Lower leg skin (tissue), 4 donors: ENCODE results near the gene ECE1. TPM values are rescaled to one million over a fixed set of nuclear protein-coding genes. Genes with fewer than 3 reads are reported as not detected.

ENCODE experiments used
- DNase-seq, 2 donors: peaks; one replicate each; pipeline ENCODE4 v3.0.0-alpha.2; 2019; ENCODE audit warnings: low spot score in 2 of 2
- H3K4me3 ChIP-seq: fragments of 200-600 bp; sonication (generic); 2 replicates; pipeline ENCODE4 v1.5.1; 2017; ENCODE audit warnings: mild to moderate bottlenecking, low read depth; ENCODE audit not compliant: poor library complexity, severe bottlenecking
- POLR2A ChIP-seq, 2 donors: fragments of 450-650 bp; IDR thresholded peaks; one replicate each; pipeline ENCODE4 v1.6.1; 2016 to 2017; ENCODE audit warnings: antibody characterized with exemption in 2 of 2, mild to moderate bottlenecking in 1 of 2, moderate library complexity in 1 of 2
- WGBS, 2 donors: methylation state at CpG; one replicate each; pipeline ENCODE4 v1.1.5; 2018; 5-methylcytosine and 5-hydroxymethylcytosine counted together
- intact Hi-C: fragments of 100-400 bp; cut with DNase I; formaldehyde crosslinking; loops from one replicate; pipeline ENCODE4 v1.15.0; 2023; ENCODE audit warnings: low total_unique reads
- total RNA-seq, 4 donors: library from RNA; depleted of rRNA; stranded (reverse); fragments of >200 nt; gene quantifications; one replicate each; pipeline ENCODE4 v1.1.0, GENCODE V29; 2016
- TF ChIP-seq, protein P1 (sequence below), 3 donors: fragments of 450-650 bp; IDR thresholded peaks; one replicate each; pipeline ENCODE4 v1.5.1; 2016; ENCODE audit warnings: antibody characterized with exemption in 3 of 3, mild to moderate bottlenecking in 3 of 3, moderate library complexity in 2 of 3

The ECE1 gene
- total RNA-seq, 4 donors from 2014 or later = 37.1 to 68.9 (median 48.3) TPM

DNA sequence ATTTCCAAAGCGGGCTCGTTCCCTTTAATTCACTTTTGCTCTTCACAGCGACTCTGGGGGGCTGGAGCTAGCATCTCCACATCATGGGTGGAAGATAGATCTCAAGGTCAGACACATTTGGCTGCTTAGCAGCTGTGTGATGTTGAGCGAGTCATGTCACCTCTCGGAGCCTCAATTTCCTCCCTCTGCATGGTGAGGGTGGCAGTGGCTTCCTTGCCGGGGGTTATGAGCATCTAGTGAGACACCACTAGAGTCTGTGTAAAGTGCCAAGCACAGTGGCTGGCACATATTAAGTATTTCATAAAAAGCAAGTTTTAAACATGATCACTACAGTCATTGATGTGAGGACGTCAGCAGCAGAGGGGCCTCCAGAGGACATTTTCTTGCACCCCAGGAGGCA, 16.9 kb upstream of the ECE1 start:
- WGBS, 2 donors = 83 to 88% methylated on average over 7 of the region's 7 CpGs
- no peak overlapping the region for H3K4me3 ChIP-seq
- TF ChIP-seq POLR2A (IDR thresholded peaks at IDR 0.05) = no peak
- TF ChIP-seq, protein P1, sequence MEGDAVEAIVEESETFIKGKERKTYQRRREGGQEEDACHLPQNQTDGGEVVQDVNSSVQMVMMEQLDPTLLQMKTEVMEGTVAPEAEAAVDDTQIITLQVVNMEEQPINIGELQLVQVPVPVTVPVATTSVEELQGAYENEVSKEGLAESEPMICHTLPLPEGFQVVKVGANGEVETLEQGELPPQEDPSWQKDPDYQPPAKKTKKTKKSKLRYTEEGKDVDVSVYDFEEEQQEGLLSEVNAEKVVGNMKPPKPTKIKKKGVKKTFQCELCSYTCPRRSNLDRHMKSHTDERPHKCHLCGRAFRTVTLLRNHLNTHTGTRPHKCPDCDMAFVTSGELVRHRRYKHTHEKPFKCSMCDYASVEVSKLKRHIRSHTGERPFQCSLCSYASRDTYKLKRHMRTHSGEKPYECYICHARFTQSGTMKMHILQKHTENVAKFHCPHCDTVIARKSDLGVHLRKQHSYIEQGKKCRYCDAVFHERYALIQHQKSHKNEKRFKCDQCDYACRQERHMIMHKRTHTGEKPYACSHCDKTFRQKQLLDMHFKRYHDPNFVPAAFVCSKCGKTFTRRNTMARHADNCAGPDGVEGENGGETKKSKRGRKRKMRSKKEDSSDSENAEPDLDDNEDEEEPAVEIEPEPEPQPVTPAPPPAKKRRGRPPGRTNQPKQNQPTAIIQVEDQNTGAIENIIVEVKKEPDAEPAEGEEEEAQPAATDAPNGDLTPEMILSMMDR (IDR thresholded peaks at IDR 0.05) = no peak
- intact Hi-C loops = no loop called here
- DNase-seq = no peak

DNA sequence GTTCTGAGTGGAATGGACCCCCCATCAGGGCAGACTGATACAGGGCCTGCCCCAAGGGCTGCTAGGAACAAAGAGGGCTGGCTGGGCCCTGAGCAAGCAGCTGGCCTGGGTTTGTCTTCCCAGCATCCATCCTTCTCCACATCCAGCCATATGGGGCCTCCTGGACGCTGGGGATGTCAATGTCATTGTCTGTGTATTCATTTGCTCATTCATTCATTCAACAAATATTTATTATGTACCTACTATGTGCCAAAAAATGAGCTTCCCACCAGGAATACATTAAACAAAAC, 15.6 kb upstream of the ECE1 start:
- 75 to 85% methylated on average over 1 of the region's 1 CpG for WGBS, 2 donors
- DNase-seq = no peak
- intact Hi-C loops = no loop called here
- TF ChIP-seq, protein P1 (IDR thresholded peaks at IDR 0.05) = no peak
- TF ChIP-seq POLR2A (IDR thresholded peaks at IDR 0.05) = no peak
- no peak overlapping the region for H3K4me3 ChIP-seq

DNA sequence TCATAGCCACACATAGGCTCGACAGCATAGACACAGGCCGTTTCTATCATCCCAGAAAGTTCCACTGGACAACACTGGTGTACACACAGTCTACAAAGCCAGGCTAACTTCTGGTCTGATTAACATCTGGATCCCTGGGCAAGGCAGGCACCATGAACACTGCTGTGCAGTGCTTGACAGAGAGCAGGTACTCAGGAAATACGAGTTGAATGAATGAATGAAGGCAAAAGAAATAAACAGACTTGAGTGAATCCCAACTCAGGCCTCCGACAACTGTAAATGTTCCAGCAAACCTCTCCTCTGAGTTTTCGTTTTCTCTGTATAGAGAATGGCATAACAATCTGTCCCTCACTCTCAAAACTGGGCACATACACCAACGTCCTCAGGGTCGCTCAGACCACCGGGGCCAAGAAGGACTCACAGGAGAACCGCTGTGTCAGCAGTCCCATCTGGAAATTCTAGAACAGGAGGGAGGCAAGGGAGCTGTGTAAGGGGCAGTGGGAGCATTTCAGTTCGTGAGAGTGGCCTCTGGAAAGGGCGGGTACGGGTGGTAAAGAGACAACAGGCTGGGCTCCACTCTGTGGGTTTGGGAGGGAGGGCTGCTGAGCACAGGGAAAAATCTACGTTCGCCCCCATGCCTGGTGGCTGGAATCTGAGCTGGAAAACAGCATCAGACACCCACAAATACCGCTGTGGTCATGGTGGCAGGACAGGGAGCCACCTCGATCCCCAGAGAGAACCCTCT, 15.1 kb upstream of the ECE1 start:
- no peak for TF ChIP-seq POLR2A (IDR thresholded peaks at IDR 0.05)
- TF ChIP-seq, protein P1 (IDR thresholded peaks at IDR 0.05) = no peak
- no peak overlapping the region for H3K4me3 ChIP-seq
- DNase-seq = no peak
- WGBS, 2 donors = 74 to 77% methylated on average over 16 of the region's 16 CpGs
- intact Hi-C loops = no loop called here

DNA sequence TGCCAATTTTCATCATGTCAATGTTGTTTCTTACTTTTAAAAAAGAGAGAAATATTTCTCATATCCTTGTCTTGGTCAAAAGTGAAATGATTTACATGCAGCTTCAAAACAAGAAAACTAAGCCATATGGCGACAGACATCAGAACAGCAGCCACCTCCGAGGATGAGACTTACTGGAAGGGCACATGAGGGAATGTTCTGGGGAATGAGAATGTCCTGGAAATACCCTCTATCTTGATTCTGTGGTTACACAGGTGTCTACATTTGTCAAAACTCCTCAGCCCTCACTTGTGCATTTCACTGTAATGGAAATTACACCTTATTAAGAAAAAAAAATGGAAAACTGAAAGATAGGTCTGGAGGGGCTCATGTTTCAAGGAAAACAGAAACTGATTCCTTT, 14.2 kb upstream of the ECE1 start:
- WGBS, 2 donors = 56 to 59% methylated on average over 2 of the region's 2 CpGs
- no peak for DNase-seq
- no peak for TF ChIP-seq POLR2A (IDR thresholded peaks at IDR 0.05)
- TF ChIP-seq, protein P1 (IDR thresholded peaks at IDR 0.05) = no peak
- H3K4me3 ChIP-seq = no peak overlapping the region
- intact Hi-C loops = no loop called here

DNA sequence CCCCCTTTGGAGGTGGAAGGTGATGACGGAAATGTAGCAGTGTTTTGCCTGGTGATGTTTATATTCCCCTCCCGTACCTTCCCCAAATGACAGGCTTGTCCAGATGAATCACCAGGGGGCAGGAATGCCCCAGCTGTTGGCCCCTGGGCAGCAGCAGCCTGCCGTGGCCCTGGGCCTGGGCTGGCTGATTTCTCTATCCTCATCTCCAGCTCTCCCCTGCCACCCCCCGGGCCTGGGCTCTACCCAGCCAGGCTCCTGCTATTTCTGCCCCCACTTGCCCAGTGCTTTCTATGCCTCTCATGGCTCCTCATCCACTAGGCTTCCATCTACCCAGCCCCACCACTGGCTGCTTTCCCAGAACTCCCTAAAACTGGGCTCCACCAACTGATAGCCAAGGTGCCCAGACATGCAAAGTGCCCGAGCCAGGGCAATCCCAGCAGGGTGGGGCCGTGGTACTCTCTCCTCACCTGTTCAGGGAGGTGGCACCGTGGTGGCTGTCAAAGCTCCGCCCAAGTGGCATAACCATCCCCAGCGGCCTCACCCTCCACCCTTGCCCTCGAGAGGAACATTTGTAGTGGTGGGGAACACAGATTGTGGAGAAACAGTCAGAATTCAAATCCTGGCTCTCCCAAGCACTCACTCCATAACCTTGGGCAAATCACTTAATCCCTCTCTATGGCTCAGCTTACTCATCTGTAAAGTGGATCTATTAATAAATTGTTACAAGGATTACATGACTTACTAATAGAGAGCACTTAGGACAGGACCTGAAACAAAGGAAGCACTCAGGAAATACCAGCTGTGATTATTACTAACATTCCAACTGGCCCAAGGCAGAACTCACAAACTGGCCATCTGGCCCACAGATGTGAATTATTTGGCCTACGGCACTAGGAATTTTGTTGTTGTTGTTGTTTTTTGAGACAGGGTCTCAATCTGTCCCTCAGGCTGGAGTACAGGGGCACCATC, 12.8 kb upstream of the ECE1 start:
- TF ChIP-seq POLR2A (IDR thresholded peaks at IDR 0.05) = no peak
- TF ChIP-seq, protein P1 (IDR thresholded peaks at IDR 0.05) = no peak
- intact Hi-C loops = no loop called here
- WGBS, 2 donors = 31 to 37% methylated on average over 11 of the region's 11 CpGs
- no peak for DNase-seq
- no peak overlapping the region for H3K4me3 ChIP-seq
